Adipose tissue (tissue), 3 donors: ENCODE data around the gene CNTLN. TPM values are rescaled to one million over a fixed set of nuclear protein-coding genes. Genes with fewer than 3 reads are reported as not detected.

Experiments used
- H3K27ac ChIP-seq: one replicate; pipeline ENCODE4 v1.5.1; 2013; ENCODE audit warnings: low read depth, low read length
- WGBS, 3 donors: extraction: QIAGEN DNeasy Blood & Tissue Kit; methylation state at CpG; one replicate each; pipeline ENCODE4 v1.1.7; 2013; 5-methylcytosine and 5-hydroxymethylcytosine counted together
- polyA plus RNA-seq, 3 donors: library from polyadenylated mRNA; stranded (reverse); fragments of 200-250 nt; gene quantifications; one replicate each; pipeline ENCODE4 v1.2.3, GENCODE V29; 2013
- donor health status: healthy with polysubstance abuse.
- donor health status: Bipolar disorder and iron deficiency.
- donor health status: healthy.

CNTLN gene
- polyA plus RNA-seq, 3 donors: 1.3 to 6.4 (median 2.5) TPM

DNA sequence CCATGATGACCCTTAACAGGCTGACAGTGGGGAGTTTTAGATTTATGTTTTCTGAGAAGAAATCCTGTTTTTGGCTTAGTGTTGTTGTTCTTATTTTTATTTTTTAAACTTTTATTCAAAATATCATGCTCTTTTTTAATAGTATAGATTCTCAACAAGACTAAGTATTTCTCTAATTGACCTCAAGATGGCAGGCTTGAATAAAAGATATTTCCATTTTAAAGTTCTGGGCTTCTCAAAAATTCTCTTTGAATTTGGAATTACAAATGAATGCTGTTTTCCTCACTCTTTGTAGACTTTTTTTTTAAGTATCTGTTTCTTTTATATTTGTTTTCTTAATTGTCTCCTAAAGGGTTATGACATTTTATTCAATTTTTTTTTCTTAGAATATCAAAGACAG is 394.0 kb downstream of the CNTLN start:
- no peak overlapping the region for H3K27ac ChIP-seq

DNA sequence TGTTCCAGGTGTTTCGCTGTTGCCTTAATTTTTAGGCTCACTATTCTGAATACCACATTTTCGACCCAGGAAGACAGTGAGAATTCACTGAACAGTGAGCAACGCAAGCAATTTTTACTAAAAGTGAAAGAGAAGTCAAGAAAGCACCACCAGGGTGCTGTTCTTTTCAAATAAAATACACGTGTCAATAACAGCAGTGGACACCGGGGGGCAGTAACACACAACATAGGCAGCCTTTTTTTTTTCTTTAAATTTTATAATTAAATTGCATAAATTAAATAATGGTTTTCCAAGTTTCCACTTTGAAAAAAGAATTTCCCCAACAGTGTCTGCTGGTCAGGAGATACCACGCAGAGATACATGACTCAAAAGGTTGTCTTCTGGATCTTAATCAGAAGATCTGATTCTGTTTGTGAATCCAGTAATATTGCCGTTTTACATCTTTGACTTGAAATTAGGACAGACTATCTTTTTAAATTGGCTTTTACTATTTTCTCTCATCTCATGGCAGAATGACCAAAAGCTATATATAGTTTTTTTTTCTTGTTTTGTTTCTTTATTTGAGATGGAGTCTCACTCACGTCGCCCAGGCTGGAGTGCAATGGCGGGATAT is 396.9 kb downstream of the CNTLN start:
- no peak overlapping the region for H3K27ac ChIP-seq
- 43 to 47% (median 43%) methylated on average over 10 of the region's 10 CpGs for whole genome bisulfite sequencing, 3 donors

DNA sequence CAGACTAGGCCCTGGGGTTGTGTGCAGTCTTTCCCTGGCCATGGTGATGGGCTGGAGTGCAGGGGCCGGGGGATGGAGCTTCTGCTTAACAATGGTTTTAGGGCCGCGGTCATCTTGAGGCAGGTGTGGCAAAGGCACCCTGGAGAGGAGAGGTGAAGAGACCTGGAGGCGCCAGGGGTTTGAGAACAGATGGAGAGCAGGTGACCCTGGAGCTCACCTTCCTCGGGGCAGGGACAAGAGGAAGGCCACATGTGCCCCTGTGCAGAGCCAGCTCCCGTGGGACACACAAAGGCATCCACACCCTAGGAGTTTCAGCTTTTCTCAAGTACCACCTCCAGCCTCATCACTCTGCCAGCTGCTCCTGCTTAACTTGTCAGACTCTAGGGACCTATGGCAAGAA is 397.6 kb downstream of the CNTLN start:
- WGBS, 3 donors: 62 to 86% (median 85%) methylated on average over 6 of the region's 6 CpGs
- H3K27ac ChIP-seq: no peak overlapping the region

DNA sequence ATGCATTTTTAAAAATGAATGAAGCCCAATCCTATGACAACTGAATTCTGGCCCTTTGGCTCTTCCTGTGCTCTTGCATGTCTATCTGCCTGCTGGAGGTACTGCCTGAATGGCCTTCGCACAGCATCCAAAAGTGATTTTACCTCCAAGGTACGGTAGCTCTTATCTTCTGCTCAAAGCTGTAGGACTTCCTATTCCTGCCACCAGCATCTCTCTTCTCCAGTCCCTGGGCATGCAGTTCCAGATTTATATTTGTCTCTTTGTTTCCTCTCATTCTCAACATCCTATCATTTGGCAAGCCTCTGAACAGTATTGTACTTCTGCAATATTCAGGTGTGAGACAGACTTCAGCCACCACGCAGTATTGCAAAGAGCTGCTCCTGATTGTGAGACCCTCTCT is 400.3 kb downstream of the CNTLN start:
- H3K27ac ChIP-seq: no peak overlapping the region
- WGBS, 3 donors: 75 to 83% (median 77%) methylated on average over 3 of the region's 3 CpGs

DNA sequence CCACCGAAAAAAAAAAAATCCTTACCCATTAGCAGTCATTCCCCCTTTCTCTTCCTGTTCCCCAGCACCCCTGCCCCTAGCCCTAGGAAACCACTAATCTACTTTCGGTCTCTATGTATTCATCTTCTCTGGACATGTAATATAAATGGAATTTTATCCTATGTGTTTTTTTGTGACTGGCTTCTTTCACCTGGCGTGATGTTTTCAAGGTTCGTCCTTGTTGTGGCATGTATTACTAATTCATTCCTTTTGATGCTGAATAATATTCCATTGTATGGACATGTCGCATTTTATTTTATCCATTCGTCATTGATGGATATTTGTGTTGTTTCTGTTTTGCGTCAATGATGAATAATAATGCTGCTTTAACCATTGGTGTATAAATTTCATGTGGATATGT is 401.2 kb downstream of the CNTLN start:
- H3K27ac ChIP-seq: no peak overlapping the region
- 77 to 92% (median 87%) methylated on average over 7 of the region's 7 CpGs for WGBS, 3 donors

DNA sequence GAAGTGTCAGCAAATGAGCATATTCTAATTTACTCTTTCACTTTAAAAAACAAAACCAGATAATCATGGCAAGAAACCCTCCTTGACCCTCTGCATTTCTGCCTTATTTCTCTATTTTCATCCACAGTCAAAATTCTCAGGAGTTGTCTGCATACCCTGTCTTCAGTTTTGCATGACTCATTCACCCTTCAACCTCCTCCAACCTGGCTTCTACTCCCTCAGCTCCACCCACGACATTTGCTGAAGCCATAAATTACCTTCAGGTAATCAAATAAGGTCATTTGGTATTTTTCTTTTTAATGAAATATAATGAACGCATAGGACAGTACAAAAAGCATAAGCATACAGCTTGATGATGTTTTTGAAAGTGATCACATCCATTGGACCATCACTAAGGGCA is 416.2 kb downstream of the CNTLN start:
- no peak overlapping the region for H3K27ac ChIP-seq
- WGBS, 3 donors: 60 to 70% (median 64%) methylated on average over 2 of the region's 2 CpGs
